ENCODE results near the gene SLC6A18. TPM values are rescaled to one million over a fixed set of nuclear protein-coding genes. Genes with fewer than 3 reads are reported as not detected.

Gene SLC6A18
- total and polyA plus RNA-seq, 2 donors from 2014 or later, result 1.5 TPM; not detected in 1

- Histone ChIP-seq H3K4me3 (ENCODE audit: low read length in 3 of 3) (peak overlapping the region in 1 of 3 donors; percentile 67), H3K4me1 (ENCODE audit: control insufficient read depth in 2 of 3, insufficient read depth in 2 of 3, low read depth in 1 of 3, low read length in 3 of 3) (peaks cover 0 to 7% (median 3%) of the 10 kb centered on the region in 3 donors), H3K36me3 (ENCODE audit: control insufficient read depth in 2 of 3, insufficient read depth in 3 of 3, low read length in 3 of 3) (no peaks in the 10 kb centered on the region), H3K27ac (ENCODE audit: low read depth in 2 of 2, low read length in 2 of 2) (no peak overlapping the region), H3K9me3 (ENCODE audit: control insufficient read depth in 2 of 3, insufficient read depth in 1 of 3, low read length in 3 of 3) (no peaks in the 10 kb centered on the region), H3K9ac (ENCODE audit: low read length in 3 of 3) (no peak overlapping the region), H3K27me3 (ENCODE audit: control insufficient read depth, insufficient read depth, low read length) (no peaks in the 10 kb centered on the region)
- FAIRE-seq, result no peak
- DNase-seq, result peak in 4 of 5 donors; percentile 85 to 96 (median 88)
- intact Hi-C loops (cut with DNase I), result no loop called here
- TF ChIP-seq, protein P1, sequence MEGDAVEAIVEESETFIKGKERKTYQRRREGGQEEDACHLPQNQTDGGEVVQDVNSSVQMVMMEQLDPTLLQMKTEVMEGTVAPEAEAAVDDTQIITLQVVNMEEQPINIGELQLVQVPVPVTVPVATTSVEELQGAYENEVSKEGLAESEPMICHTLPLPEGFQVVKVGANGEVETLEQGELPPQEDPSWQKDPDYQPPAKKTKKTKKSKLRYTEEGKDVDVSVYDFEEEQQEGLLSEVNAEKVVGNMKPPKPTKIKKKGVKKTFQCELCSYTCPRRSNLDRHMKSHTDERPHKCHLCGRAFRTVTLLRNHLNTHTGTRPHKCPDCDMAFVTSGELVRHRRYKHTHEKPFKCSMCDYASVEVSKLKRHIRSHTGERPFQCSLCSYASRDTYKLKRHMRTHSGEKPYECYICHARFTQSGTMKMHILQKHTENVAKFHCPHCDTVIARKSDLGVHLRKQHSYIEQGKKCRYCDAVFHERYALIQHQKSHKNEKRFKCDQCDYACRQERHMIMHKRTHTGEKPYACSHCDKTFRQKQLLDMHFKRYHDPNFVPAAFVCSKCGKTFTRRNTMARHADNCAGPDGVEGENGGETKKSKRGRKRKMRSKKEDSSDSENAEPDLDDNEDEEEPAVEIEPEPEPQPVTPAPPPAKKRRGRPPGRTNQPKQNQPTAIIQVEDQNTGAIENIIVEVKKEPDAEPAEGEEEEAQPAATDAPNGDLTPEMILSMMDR (IDR thresholded peaks at IDR 0.05; ENCODE audit: borderline replicate concordance, extremely low read depth, insufficient read depth), result peak; percentile 7
Observed at GRCh38 chr5:1204693-1205242, 20.4 kb upstream of the SLC6A18 start.

GRCh38 chr5:1205255-1206180 is 19.7 kb upstream of the SLC6A18 start:
- DNase-seq (peak in 1 of 5 donors; percentile 56), FAIRE-seq (no peak)
- Histone ChIP-seq H3K9me3 (ENCODE audit: control insufficient read depth in 2 of 3, insufficient read depth in 1 of 3, low read length in 3 of 3) (no peaks in the 10 kb centered on the region), H3K4me1 (ENCODE audit: control insufficient read depth in 2 of 3, insufficient read depth in 2 of 3, low read depth in 1 of 3, low read length in 3 of 3) (peaks cover 0 to 7% (median 4%) of the 10 kb centered on the region in 3 donors), H3K36me3 (ENCODE audit: control insufficient read depth in 2 of 3, insufficient read depth in 3 of 3, low read length in 3 of 3) (peaks cover 0 to 2% (median 0%) of the 10 kb centered on the region in 3 donors), H3K27ac (ENCODE audit: low read depth in 2 of 2, low read length in 2 of 2) (no peak overlapping the region), H3K4me3 (ENCODE audit: low read length in 3 of 3) (peak overlapping the region in 1 of 3 donors; percentile 67), H3K27me3 (ENCODE audit: control insufficient read depth, insufficient read depth, low read length) (no peaks in the 10 kb centered on the region), H3K9ac (ENCODE audit: low read length in 3 of 3) (no peak overlapping the region)
- intact Hi-C loops (cut with DNase I), result no loop called here
- TF ChIP-seq, protein P1 (IDR thresholded peaks at IDR 0.05; ENCODE audit: borderline replicate concordance, extremely low read depth, insufficient read depth), result no peak

GRCh38 chr5:1206521-1207412 is 18.4 kb upstream of the SLC6A18 start:
- Histone ChIP-seq H3K27ac (ENCODE audit: low read depth in 2 of 2, low read length in 2 of 2) (no peak overlapping the region), H3K27me3 (ENCODE audit: control insufficient read depth, insufficient read depth, low read length) (peaks cover 3% of the 10 kb centered on the region), H3K9ac (ENCODE audit: low read length in 3 of 3) (no peak overlapping the region), H3K9me3 (ENCODE audit: control insufficient read depth in 2 of 3, insufficient read depth in 1 of 3, low read length in 3 of 3) (no peaks in the 10 kb centered on the region), H3K36me3 (ENCODE audit: control insufficient read depth in 2 of 3, insufficient read depth in 3 of 3, low read length in 3 of 3) (peaks cover 3 to 5% (median 4%) of the 10 kb centered on the region in 3 donors), H3K4me3 (ENCODE audit: low read length in 3 of 3) (peak overlapping the region in 1 of 3 donors; percentile 67), H3K4me1 (ENCODE audit: control insufficient read depth in 2 of 3, insufficient read depth in 2 of 3, low read depth in 1 of 3, low read length in 3 of 3) (peaks cover 2 to 7% (median 4%) of the 10 kb centered on the region in 3 donors)
- intact Hi-C loops (cut with DNase I), result no loop called here
- TF ChIP-seq, protein P1 (IDR thresholded peaks at IDR 0.05; ENCODE audit: borderline replicate concordance, extremely low read depth, insufficient read depth), result no peak
- FAIRE-seq, result no peak
- DNase-seq, result peak in 1 of 5 donors; percentile 64

All from kidney (tissue), 14 donors.